ENCODE measurements around the gene PLXNA2.

DNA sequence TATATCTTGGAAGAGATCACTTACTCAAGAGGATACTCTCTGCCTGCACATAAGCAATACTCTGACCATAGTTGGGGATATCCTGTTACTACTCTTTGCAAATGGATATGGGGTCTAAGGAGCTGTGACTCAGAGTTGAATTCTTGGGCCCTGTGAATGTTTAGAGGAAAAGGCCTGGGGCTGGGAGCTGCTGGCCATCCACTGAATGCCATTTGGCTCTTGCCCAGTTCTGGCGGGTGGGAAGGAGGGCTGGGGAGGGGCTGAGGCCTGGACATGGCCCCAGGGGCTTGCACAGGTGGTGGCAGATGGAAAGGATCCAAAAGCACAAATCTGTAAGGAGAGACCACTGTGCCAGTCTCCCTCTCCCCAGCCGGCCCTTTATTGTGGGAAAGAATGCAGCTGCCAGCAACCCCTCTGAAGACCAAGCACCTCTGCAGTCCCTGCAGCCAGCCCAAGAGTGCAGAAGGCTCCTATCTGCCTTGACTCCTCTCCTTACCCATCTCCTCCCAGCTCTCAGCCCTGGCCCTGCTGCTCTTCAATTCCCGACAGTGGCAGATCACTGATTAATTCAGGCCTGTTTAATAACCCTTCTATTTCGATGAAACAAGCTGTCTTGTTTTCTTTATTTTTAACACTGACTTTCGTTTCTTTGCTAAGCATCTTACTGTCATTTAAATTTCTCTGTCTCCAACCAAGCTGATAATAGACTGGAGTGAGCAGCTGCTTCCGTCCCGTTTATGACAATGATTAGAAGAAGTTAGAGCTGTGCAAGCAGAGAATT is 12.1 kb downstream of the PLXNA2 start:
- TF ChIP-seq, protein P1, sequence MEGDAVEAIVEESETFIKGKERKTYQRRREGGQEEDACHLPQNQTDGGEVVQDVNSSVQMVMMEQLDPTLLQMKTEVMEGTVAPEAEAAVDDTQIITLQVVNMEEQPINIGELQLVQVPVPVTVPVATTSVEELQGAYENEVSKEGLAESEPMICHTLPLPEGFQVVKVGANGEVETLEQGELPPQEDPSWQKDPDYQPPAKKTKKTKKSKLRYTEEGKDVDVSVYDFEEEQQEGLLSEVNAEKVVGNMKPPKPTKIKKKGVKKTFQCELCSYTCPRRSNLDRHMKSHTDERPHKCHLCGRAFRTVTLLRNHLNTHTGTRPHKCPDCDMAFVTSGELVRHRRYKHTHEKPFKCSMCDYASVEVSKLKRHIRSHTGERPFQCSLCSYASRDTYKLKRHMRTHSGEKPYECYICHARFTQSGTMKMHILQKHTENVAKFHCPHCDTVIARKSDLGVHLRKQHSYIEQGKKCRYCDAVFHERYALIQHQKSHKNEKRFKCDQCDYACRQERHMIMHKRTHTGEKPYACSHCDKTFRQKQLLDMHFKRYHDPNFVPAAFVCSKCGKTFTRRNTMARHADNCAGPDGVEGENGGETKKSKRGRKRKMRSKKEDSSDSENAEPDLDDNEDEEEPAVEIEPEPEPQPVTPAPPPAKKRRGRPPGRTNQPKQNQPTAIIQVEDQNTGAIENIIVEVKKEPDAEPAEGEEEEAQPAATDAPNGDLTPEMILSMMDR (conservative IDR thresholded peaks at IDR 0.05), result no peak
- no peak for TF ChIP-seq EZH2 (IDR thresholded peaks at IDR 0.05; ENCODE audit: low read depth)

All from PC-9 (cell line).